Measurements from ENCODE around the gene PI4KA. TPM values are rescaled to one million over a fixed set of nuclear protein-coding genes. Genes with fewer than 3 reads are reported as not detected.

The PI4KA gene
- total RNA-seq, 1 experiment from 2014 or later = 54.3 TPM

- Histone ChIP-seq H3K27me3 (ENCODE audit: control insufficient read depth, insufficient read depth, low read length) (no peaks in the 10 kb centered on the region), H3K4me3 (ENCODE audit: low read depth in 2 of 2, low read length in 2 of 2) (no peak overlapping the region), H3K4me1 (ENCODE audit: control insufficient read depth, insufficient read depth, low read length) (no peaks in the 10 kb centered on the region), H3K27ac (ENCODE audit: low read length) (no peak overlapping the region), H3K36me3 (ENCODE audit: control insufficient read depth, insufficient read depth, low read length) (peaks cover 4% of the 10 kb centered on the region; the same call in 1 of the 2 replicates), H3K9me3 (ENCODE audit: control insufficient read depth, insufficient read depth, low read depth, low read length) (no peaks in the 10 kb centered on the region)
- TF ChIP-seq SIN3A (IDR thresholded peaks at IDR 0.05; ENCODE audit: borderline replicate concordance, insufficient read depth, low read depth, low read length) (no peak), POLR2AphosphoS5 (IDR thresholded peaks at IDR 0.05; ENCODE audit: low read depth, low read length) (no peak), CTCF (IDR thresholded peaks at IDR 0.05) (no peak), REST (IDR thresholded peaks at IDR 0.05; ENCODE audit: insufficient read depth in 1 of 2, low read depth in 2 of 2, low read length in 1 of 2) (no peak), TCF7L2 (IDR thresholded peaks at IDR 0.05; ENCODE audit: low read depth, low read length) (no peak)
- in situ Hi-C loops (cut with HindIII; ENCODE audit: low pct_unique_long_range_greater_than_20kb, low sequenced_read_pairs) = no loop called here
- no TSS peak for BruUV-seq (replicated peaks)
- intact Hi-C loops (cut with micrococcal nuclease; ENCODE audit: unreplicated experiment) = no loop called here
- ChIA-PET POLR2A (no interaction called here), CTCF (no interaction called here)
- ATAC-seq (no peak), DNase-seq (ENCODE audit: low read depth, low spot score) (no peak)
Measured at GRCh38 chr22:20818471-20818870, 40.1 kb downstream of the PI4KA start.

GRCh38 chr22:20816559-20816958 lies 42.1 kb downstream of the PI4KA start:
- Histone ChIP-seq H3K4me1 (ENCODE audit: control insufficient read depth, insufficient read depth, low read length) (no peaks in the 10 kb centered on the region), H3K27ac (ENCODE audit: low read length) (no peak overlapping the region), H3K27me3 (ENCODE audit: control insufficient read depth, insufficient read depth, low read length) (no peaks in the 10 kb centered on the region), H3K36me3 (ENCODE audit: control insufficient read depth, insufficient read depth, low read length) (peaks cover 7% of the 10 kb centered on the region; the same call in 1 of the 2 replicates), H3K9me3 (ENCODE audit: control insufficient read depth, insufficient read depth, low read depth, low read length) (no peaks in the 10 kb centered on the region), H3K4me3 (ENCODE audit: low read depth in 2 of 2, low read length in 2 of 2) (no peak overlapping the region)
- POLR2A ChIA-PET = no interaction called here
- CTCF ChIA-PET = no interaction called here
- intact Hi-C loops (cut with micrococcal nuclease; ENCODE audit: unreplicated experiment) (no loop called here), in situ Hi-C loops (cut with HindIII; ENCODE audit: low pct_unique_long_range_greater_than_20kb, low sequenced_read_pairs) (no loop called here)
- TF ChIP-seq SIN3A (IDR thresholded peaks at IDR 0.05; ENCODE audit: borderline replicate concordance, insufficient read depth, low read depth, low read length) = no peak
- TF ChIP-seq POLR2AphosphoS5 (IDR thresholded peaks at IDR 0.05; ENCODE audit: low read depth, low read length) = no peak
- no TSS peak for BruUV-seq (replicated peaks)
- DNase-seq (ENCODE audit: low read depth, low spot score) (no peak), ATAC-seq (no peak)

- TF ChIP-seq SIN3A (IDR thresholded peaks at IDR 0.05; ENCODE audit: borderline replicate concordance, insufficient read depth, low read depth, low read length) = no peak
- TF ChIP-seq POLR2AphosphoS5 (IDR thresholded peaks at IDR 0.05; ENCODE audit: low read depth, low read length) = no peak
- TF ChIP-seq CTCF (IDR thresholded peaks at IDR 0.05) = no peak
- no peak for TF ChIP-seq REST (IDR thresholded peaks at IDR 0.05; ENCODE audit: insufficient read depth in 1 of 2, low read depth in 2 of 2, low read length in 1 of 2)
- no peak for TF ChIP-seq TCF7L2 (IDR thresholded peaks at IDR 0.05; ENCODE audit: low read depth, low read length)
- Histone ChIP-seq H3K27me3 (ENCODE audit: control insufficient read depth, insufficient read depth, low read length) (no peaks in the 10 kb centered on the region), H3K9me3 (ENCODE audit: control insufficient read depth, insufficient read depth, low read depth, low read length) (no peaks in the 10 kb centered on the region), H3K27ac (ENCODE audit: low read length) (no peak overlapping the region), H3K36me3 (ENCODE audit: control insufficient read depth, insufficient read depth, low read length) (peaks cover 7% of the 10 kb centered on the region; the same call in 1 of the 2 replicates), H3K4me3 (ENCODE audit: low read depth in 2 of 2, low read length in 2 of 2) (no peak overlapping the region), H3K4me1 (ENCODE audit: control insufficient read depth, insufficient read depth, low read length) (no peaks in the 10 kb centered on the region)
- no peak for ATAC-seq
- in situ Hi-C loops (cut with HindIII; ENCODE audit: low pct_unique_long_range_greater_than_20kb, low sequenced_read_pairs) = no loop called here
- CTCF ChIA-PET = no interaction called here
- POLR2A ChIA-PET = interaction anchor here (0.6 kb wide), 1 partner anchor 101 kb away, joined by 19 read pairs; no protein-coding TSS in a partner anchor
- DNase-seq (ENCODE audit: low read depth, low spot score) = no peak
- no TSS peak for BruUV-seq (replicated peaks)
- intact Hi-C loops (cut with micrococcal nuclease; ENCODE audit: unreplicated experiment) = no loop called here
Measured at GRCh38 chr22:20815477-20816050, 43.0 kb downstream of the PI4KA start.
